Stimulated activated CD4-positive, alpha-beta T cell treated with anti-CD3 and anti-CD28 coated beads, TNF-alpha, amount 100 ng/mL, for 1 hour (primary cell): ENCODE measurements around the gene MAP3K8.

Source experiments
- DNase-seq, 3 donors: peaks; one replicate each; pipeline ENCODE4 v3.0.0-alpha.2; 2020; ENCODE audit warnings: low read depth in 3 of 3, low spot score in 1 of 3

MAP3K8 gene

GRCh38 chr10:30490289-30491000 is 56.5 kb downstream of the MAP3K8 start:
- DNase-seq = no peak

- DNase-seq = no peak
These were observed 57.4 kb downstream of the MAP3K8 start for GRCh38 chr10:30491204-30491915.

- no peak for DNase-seq
These were observed 58.0 kb downstream of the MAP3K8 start for GRCh38 chr10:30491916-30492515.

- no peak for DNase-seq
These were observed 59.9 kb downstream of the MAP3K8 start for GRCh38 chr10:30493609-30494530.

- DNase-seq = no peak
These were observed 60.6 kb downstream of the MAP3K8 start for GRCh38 chr10:30494558-30494957.

GRCh38 chr10:30495687-30496086 is 61.7 kb downstream of the MAP3K8 start:
- DNase-seq = no peak

GRCh38 chr10:30499816-30500215 is 65.8 kb downstream of the MAP3K8 start:
- DNase-seq = no peak

- DNase-seq = no peak
These were observed 66.5 kb downstream of the MAP3K8 start for GRCh38 chr10:30500534-30500933.

- no peak for DNase-seq
These were observed 67.0 kb downstream of the MAP3K8 start for GRCh38 chr10:30500963-30501504.

GRCh38 chr10:30502266-30503060 is 68.5 kb downstream of the MAP3K8 start:
- DNase-seq = no peak

- DNase-seq = no peak
These were observed 69.8 kb downstream of the MAP3K8 start for GRCh38 chr10:30503700-30504266.

GRCh38 chr10:30505543-30506298 is 71.7 kb downstream of the MAP3K8 start:
- no peak for DNase-seq

GRCh38 chr10:30509508-30509907 is 75.5 kb downstream of the MAP3K8 start:
- no peak for DNase-seq

GRCh38 chr10:30510184-30510931 is 76.4 kb downstream of the MAP3K8 start:
- no peak for DNase-seq

GRCh38 chr10:30510932-30511700 is 77.1 kb downstream of the MAP3K8 start:
- no peak for DNase-seq
